T1000 (cell line): Measurements from ENCODE around the gene TMEM187.
"Not testable (repeated sequence)": the region's sequence is repeated elsewhere in the genome, so short reads cannot be mapped to it uniquely, and the experiment has no call there.

Experiments
- DNase-seq: peaks from one replicate; lab custom pipeline; 2025; ENCODE audit warnings: mixed read lengths; lab: John Stamatoyannopoulos, UW

TMEM187 gene

GRCh38 chrX:153971450-153972367, 845 bp upstream of the TMEM187 start, which contains the start of gene HCFC1:
Gene HCFC1 (minus strand): TSS chrX:153971818. CDS start chrX:153970840, 978 bp downstream.
- DNase-seq, result peak; percentile 80

DNA sequence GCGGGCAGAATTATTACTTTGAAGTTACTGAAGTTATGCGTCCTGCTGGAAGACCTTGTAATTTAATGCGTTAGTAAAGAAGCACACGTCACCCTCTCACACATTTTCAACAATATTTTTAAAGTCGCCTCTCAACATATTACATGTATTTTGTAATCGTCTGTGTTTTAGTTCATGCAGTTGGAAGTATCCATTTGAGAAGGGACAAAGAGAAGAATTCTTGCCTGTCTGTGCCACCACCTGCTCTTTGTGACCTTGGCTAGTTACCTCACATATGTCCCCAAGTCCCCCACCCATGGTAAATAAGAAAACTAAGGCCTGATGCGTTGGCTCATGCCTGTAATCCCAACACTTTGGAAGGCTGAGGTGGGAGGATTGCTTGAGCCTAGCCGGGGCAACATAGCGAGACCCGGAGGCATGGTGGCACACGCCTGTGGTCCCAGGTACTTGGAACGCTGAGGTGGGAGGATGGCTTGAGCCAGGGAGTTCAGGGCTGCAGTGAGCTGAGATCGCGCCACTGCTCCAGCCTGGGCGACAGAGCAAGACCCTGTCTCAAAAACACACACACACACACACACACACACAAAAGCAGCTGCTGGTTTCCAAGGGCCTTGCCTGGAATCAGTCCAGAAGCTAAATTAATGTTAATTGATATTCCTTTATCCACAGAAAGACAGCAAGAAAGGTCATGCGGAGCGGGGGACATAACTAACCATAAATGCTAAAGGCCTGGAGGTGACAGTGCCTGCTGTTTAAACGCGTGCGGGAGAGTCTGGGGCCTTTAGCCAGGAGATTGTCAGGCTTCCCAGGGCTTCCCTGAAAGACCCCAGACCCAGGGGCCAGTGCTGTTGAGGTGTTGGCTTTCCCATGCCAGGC, 811 bp downstream of the TMEM187 start:
- DNase-seq, result no peak

- no peak for DNase-seq
Observed at GRCh38 chrX:153974003-153974725, 1.6 kb downstream of the TMEM187 start.

GRCh38 chrX:153974726-153975286, 2.3 kb downstream of the TMEM187 start:
- DNase-seq, result no peak

- not testable (repeated sequence) for DNase-seq
Observed at GRCh38 chrX:153980394-153980793, 7.8 kb downstream of the TMEM187 start.

DNA sequence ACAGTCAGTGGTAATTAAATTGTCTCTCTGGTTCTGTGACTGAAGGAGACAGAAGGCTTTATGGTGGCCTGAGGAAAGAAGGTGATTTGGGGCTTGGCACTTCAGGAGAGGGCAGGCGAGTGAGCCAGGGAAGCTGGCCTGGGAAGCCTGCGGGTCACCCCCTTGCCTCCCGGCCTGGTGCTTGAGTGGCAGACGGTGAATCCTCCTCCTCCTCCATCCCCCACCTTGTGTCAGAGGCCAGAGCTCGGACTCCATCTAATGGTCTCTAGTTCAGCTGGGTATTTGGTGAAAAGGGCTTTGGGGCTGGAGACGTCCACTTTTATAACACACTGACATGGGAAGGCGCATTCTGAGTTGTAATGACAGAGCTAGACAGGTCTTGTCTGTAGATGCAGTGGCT, 8.7 kb downstream of the TMEM187 start:
- DNase-seq, result no peak

DNA sequence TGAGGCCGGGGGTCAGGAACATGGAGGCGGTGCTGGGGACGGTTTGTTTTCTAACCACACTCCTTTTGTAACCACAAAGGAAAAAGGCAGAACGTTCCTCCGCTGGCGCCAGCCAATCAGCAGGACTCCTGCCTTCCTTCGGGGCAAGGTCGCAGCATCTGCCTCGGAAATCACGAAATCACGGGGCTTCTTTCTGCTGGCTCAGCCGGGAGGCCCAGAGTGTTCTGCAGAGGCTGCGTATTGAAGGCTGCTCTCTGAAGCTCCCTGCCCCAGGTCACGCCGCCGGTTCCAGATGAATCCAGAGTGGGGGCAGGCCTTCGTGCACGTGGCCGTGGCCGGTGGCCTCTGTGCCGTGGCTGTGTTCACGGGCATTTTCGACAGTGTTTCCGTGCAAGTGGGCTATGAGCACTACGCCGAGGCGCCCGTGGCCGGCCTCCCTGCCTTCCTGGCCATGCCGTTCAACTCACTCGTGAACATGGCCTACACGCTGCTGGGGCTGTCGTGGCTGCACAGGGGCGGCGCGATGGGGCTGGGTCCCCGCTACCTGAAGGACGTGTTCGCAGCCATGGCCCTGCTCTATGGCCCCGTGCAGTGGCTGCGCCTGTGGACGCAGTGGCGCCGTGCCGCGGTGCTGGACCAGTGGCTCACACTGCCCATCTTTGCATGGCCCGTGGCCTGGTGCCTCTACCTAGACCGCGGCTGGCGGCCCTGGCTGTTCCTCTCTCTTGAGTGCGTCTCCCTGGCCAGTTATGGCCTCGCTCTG, 9.4 kb downstream of the TMEM187 start:
- DNase-seq, result no peak

GRCh38 chrX:153983321-153983801, 10.8 kb downstream of the TMEM187 start:
- no peak for DNase-seq

DNA sequence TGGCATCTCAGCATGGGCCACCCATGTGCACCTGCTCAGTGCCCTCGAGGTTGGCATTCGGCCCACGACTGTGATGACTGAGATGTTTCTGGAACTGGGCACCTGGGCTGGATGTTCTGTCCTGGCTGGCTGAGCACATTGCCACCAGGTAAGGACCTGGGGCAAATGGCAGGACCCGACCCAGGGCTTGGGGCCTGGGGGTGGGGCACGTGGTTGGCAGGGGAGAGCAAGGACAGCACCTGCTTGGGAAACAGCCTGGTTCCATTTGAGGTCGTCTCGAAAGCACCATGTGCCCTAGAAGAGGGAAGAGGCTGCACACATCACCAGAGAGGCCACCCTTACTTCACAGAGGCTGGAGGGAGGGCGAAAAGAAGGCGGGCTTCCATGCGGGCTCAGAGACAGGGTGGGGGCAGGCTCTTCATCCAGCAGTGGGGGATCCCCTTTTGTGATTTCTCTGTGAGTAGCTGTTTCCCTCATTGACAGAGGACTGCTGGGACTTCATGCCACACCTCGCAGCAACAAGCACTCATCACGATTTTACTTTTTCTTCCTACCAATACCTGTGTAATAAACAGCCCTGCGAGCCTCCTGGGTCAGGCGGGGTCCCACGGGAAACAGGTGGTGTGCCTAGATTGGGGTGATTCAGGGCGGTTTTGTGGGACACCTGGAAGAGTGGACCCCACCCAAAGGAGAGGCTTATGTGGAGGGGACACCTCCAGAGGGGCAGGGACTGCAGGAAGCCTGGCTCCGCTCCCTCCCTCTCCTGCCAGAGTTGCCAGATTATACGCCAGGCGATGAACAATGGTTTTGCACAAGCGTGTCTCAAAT, 12.0 kb downstream of the TMEM187 start:
- no peak for DNase-seq

DNA sequence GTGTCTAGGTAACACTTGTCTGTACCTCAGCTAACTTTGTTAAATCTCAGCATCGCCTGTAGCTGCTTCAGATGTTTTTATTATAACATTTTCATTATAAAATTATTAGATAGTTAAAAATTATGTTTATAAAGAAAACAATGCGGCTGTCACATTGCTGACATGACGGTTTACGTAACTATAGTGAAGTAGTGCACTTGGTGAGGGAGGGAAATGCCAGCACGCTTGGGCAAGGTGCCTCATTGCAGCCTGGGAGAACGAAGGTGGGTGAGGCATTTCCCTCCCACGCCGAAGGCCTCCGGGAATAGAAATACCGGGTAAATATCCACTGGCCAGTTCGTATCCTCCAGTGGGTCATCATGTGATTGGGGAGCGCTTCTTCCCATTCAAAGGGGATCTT, 15.9 kb downstream of the TMEM187 start:
- DNase-seq, result no peak

GRCh38 chrX:153989973-153990655, 17.6 kb downstream of the TMEM187 start:
- no peak for DNase-seq

- DNase-seq, result no peak
Observed at GRCh38 chrX:153991013-153991580, 18.5 kb downstream of the TMEM187 start.

GRCh38 chrX:153992180-153992579, 19.6 kb downstream of the TMEM187 start:
- no peak for DNase-seq

- no peak for DNase-seq
Observed at GRCh38 chrX:153993079-153993478, 20.5 kb downstream of the TMEM187 start.

GRCh38 chrX:153993978-153994377, 21.4 kb downstream of the TMEM187 start:
- no peak for DNase-seq

GRCh38 chrX:153994398-153994797, 21.8 kb downstream of the TMEM187 start:
- DNase-seq, result not testable (repeated sequence)

GRCh38 chrX:153995504-153995903, 22.9 kb downstream of the TMEM187 start:
- no peak for DNase-seq

DNA sequence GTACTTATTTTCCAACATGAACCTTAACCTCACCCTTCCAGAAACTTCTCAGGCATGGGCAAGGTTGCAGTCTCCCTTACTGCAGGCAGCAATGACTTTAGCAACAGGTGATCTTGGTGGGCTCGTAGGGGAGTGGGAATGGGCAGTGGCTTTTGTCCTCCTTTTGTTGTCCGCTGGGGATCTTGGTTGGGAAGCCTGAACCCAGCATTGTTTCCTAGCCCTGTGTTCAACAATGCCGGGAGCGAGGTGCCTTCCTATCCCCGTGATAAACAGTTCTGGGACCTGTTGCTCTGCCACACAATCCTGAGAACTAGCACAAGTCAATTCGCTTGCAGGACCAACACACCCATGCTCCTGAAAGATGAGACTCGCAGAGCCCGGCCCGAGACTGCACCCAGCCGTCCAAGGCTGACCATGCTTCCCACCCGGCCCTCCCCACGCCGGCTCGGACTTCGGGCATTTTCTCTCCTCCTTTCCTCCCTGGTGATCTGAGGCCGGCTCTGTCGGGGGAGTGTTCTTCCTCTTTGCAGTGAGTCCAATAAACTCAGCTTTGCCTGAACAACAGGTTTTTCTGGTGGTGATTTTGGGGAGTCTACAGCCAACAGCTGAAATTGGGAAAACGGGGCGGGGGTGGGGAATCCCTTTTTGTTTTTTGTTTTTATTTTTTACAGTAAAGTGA, 26.9 kb downstream of the TMEM187 start:
- no peak for DNase-seq
